T-helper 1 cell treated with Interleukin-12 subunit alpha and Interleukin-12 subunit beta and Interleukin-4 antibody, amounts not matched to agents 30 μg/mL and 1 μg/mL, for 36 hours (primary cell): ENCODE results near the gene KRTAP10-10.
"Not testable (repeated sequence)": the region's sequence is repeated elsewhere in the genome, so short reads cannot be mapped to it uniquely, and the experiment has no call there.

ENCODE experiments used
- H3K27ac Mint-ChIP-seq: one replicate; pipeline ENCODE4 v1.8.0; 2021; ENCODE audit warnings: mild to moderate bottlenecking, mixed read lengths
- H3K27me3 Mint-ChIP-seq: one replicate; pipeline ENCODE4 v1.8.0; 2021; ENCODE audit warnings: low read depth, mixed read lengths
- H3K36me3 Mint-ChIP-seq: one replicate; pipeline ENCODE4 v1.8.0; 2021; ENCODE audit warnings: low read depth, mixed read lengths
- H3K4me1 Mint-ChIP-seq: one replicate; pipeline ENCODE4 v1.8.0; 2021; ENCODE audit warnings: low read depth, mixed read lengths
- H3K4me3 Mint-ChIP-seq: one replicate; pipeline ENCODE4 v1.8.0; 2021; ENCODE audit warnings: mild to moderate bottlenecking, moderate library complexity, mixed read lengths
- H3K9me3 Mint-ChIP-seq: one replicate; pipeline ENCODE4 v1.8.0; 2021; ENCODE audit warnings: mixed read lengths

The KRTAP10-10 gene

DNA sequence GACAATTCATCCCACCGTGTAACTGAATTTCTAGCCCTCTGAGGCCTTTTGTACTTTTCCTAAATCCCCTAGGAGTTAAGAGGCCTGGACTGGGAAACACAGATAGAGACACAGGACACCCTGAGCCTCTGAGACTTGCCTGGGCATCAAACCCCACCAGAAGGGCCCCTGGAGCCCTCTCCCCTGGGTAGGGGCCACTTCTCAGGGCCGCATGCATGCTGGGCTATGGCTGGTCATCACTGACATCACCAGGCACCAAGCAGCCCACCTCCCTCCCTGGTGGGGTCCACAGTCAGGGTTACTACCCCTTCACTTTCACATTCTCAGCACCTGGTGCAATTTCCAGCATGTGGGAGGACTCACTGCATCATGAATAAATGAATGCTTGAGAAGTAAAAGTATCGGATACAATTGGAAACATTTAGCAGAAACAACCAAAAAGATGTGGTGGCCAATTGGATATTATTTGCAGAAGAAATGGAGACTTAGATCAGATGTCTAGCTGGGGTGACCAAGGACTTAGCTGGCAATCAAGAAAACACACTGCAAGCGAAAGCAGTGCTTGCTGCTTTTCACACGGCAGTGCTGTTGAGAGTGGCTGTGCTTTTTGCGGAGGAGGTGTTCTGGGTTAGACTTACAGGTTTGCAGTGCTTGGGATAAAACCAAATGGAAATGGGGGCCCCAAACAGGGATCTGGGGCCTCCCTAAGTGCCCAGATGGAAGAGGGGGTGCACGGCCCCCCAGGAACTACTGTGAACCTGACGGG lies 37.7 kb upstream of the KRTAP10-10 start:
- Mint-ChIP-seq H3K4me1 (no peaks in the 10 kb centered on the region), H3K36me3 (peaks cover 2% of the 10 kb centered on the region), H3K27me3 (peaks cover 33% of the 10 kb centered on the region), H3K27ac (no peak overlapping the region), H3K4me3 (no peak overlapping the region), H3K9me3 (peaks cover 9% of the 10 kb centered on the region)

DNA sequence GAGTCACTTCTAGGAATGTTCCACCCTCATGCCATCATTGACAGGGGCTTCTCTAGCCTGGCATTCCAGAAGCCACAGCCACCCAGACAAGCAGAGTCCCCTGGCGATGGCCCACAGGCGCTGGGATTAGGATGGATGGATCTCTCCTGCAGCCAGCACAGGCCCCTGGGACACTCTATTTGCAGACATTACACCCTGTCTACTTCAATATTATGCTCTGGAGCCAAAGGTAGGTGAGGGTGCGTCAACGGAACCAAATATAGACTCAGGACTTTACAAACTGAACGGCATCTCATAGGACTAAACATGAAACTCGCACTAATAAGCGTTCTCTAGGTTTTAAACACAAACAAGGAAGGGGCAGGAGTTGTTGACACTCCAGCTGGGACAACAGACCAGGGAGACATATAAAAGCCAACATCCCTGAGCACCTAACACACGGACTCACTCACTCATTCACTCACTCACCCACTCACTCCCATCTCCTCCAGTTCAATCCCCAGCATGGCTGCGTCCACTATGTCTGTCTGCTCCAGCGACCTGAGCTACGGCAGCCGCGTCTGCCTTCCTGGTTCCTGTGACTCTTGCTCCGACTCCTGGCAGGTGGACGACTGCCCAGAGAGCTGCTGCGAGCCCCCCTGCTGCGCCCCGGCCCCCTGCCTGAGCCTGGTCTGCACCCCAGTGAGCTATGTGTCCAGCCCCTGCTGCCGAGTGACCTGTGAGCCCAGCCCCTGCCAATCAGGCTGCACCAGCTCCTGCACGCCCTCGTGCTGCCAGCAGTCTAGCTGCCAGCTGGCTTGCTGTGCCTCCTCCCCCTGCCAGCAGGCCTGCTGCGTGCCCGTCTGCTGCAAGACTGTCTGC lies 36.8 kb upstream of the KRTAP10-10 start, which contains the start of gene KRTAP10-7:
TSS of gene KRTAP10-7 (plus strand) at position 480 of the 861 bp plus-strand sequence. CDS start at position 505, 25 bp downstream.
- not testable (repeated sequence) for H3K4me3 Mint-ChIP-seq

DNA sequence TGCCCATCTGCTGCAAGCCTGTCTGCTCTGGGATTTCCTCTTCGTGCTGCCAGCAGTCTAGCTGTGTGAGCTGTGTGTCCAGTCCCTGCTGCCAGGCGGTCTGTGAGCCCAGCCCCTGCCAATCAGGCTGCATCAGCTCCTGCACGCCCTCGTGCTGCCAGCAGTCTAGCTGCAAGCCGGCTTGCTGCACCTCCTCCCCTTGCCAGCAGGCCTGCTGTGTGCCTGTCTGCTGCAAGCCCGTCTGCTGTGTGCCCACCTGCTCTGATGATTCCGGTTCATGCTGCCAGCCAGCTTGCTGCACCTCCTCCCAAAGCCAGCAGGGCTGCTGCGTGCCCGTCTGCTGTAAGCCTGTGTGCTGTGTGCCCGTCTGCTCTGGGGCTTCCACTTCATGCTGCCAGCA lies 36.1 kb upstream of the KRTAP10-10 start:
- Mint-ChIP-seq H3K9me3 (peaks cover 20% of the 10 kb centered on the region), H3K27me3 (peaks cover 41% of the 10 kb centered on the region)
- H3K27ac Mint-ChIP-seq, H3K4me3 Mint-ChIP-seq, H3K36me3 Mint-ChIP-seq, H3K4me1 Mint-ChIP-seq: not testable (repeated sequence)

More for the DNA sequence above, 36.8 kb upstream of the KRTAP10-10 start, which contains the start of gene KRTAP10-7:
- Mint-ChIP-seq H3K27me3 (peaks cover 38% of the 10 kb centered on the region), H3K9me3 (peaks cover 16% of the 10 kb centered on the region)
- H3K36me3 Mint-ChIP-seq, H3K4me1 Mint-ChIP-seq, H3K27ac Mint-ChIP-seq: not testable (repeated sequence)

DNA sequence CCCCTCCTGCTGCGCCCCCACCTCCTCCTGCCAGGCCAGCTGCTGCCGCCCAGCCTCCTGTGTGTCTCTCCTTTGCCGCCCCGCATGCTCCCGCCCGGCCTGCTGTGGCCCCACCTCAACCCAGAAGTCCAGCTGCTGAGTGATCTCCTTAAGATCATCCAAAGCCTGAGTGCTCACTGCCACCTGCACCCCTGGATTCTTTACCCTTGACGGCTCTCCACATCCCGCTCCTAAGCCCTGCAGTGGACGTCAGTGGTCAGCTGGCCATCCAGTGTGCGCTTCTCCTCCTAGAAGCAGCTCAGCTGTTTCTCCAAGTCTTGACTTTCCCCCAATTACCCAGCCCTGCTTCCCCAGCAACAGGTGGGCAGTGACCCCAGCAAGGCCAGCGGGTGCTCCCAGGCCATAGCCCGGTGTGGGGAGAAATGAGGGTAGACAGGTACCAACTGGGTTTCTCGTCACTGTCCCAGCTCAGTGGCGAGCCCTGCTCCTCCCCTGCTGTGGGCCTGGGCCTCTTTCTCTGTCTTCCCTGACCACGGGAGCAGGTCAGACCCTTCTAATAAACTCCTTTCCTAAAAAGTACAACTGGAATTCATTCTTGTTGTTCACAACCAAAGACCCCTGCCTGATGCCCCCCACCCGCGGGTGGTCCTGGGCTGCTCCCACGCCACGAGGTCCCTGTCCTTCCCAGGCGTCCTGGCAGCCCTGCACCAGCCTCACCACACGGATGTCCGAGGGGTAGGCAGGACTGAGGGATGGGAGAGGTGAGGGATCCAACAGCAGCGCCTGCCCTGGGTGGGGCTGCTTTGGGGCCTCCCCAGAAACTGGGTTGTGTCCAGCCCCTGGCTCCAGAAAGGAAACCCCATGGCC lies 35.3 kb upstream of the KRTAP10-10 start:
- Mint-ChIP-seq H3K4me3 (no peak overlapping the region), H3K27me3 (peaks cover 42% of the 10 kb centered on the region), H3K36me3 (peaks cover 2% of the 10 kb centered on the region), H3K4me1 (no peaks in the 10 kb centered on the region), H3K9me3 (peaks cover 26% of the 10 kb centered on the region), H3K27ac (no peak overlapping the region)

DNA sequence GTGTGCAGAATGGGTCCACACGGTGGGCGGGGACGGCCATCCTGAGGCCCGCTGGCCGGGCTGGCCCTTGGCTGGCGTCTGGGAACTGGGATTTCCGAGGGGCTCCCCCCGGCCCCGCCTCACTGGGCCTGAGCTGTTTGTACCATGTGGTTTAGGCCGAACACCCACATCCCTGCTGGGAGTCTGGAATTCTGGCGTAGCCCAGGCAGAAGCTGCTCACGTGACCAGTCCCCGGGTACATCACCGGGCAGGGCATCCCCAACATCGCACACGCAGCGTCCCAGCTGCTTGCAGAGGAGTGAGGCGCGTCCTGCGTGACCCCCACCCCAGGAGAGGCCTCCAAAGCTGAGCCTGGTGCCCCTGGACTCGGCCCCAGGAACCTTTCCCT lies 34.7 kb upstream of the KRTAP10-10 start:
- Mint-ChIP-seq H3K4me1 (no peaks in the 10 kb centered on the region), H3K27ac (no peak overlapping the region), H3K9me3 (peaks cover 26% of the 10 kb centered on the region), H3K4me3 (no peak overlapping the region), H3K36me3 (peaks cover 2% of the 10 kb centered on the region), H3K27me3 (peaks cover 37% of the 10 kb centered on the region)

DNA sequence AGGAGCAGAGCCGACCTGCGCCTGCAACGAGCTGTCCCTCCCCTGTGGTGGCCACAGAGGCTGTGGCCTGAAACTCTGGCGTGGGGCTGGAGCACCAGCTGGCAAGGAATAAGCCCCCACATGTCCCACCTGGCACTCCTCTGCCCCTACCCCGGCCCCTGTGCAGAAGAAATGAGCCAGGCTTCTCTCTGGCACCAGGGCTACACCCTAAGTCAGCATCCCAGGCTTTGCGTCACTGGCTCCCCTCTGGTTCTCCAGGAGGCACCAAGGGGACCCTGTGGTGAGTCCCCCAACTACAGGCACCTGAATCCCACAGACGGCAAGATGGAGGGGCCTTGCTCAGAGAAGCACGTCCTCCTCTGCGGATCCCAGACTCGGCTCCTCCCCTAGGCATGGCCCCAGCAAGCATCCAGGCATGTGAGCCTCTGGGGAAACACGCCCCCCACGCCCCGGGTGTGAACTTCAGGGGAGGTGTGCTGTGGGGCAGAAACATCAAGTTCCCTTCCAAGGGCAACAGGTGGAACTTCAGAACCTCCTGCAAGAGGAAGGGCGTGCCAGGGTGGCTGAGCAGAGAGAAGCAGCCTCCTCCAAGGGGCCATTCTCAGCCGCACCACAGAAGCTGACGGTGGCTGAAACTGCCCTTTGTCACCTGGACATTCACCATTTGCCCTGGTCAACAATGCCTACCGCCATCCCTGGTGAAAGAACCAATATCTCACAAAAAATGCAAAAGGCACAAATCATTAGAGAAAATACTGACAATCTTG lies 33.9 kb upstream of the KRTAP10-10 start:
- no peak overlapping the region for H3K27ac Mint-ChIP-seq

DNA sequence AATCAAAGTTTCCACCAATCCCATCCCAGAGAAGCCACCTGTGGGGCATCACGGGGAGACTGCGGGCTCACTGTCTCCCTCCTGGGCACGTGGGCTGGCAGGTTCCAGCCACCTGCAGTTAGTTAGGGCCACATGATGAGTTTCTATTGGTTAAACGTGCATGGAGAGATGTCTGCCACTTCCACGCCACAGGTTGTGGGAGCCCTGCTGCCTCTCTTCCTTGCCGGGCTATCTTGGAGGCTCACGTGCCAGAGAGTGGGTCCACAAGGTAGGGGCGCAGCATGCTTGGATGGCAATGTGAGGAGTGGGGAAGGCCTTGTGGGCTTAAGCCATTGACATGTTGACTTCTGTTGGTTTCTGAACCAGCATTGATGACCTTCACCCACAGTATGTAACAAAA lies 33.2 kb upstream of the KRTAP10-10 start:
- Mint-ChIP-seq H3K27me3 (peaks cover 35% of the 10 kb centered on the region), H3K36me3 (no peaks in the 10 kb centered on the region), H3K4me3 (no peak overlapping the region), H3K9me3 (peaks cover 27% of the 10 kb centered on the region), H3K4me1 (no peaks in the 10 kb centered on the region), H3K27ac (no peak overlapping the region)

More for the DNA sequence above, 33.9 kb upstream of the KRTAP10-10 start:
- Mint-ChIP-seq H3K36me3 (peaks cover 2% of the 10 kb centered on the region), H3K27me3 (peaks cover 39% of the 10 kb centered on the region), H3K4me3 (no peak overlapping the region), H3K9me3 (peaks cover 28% of the 10 kb centered on the region), H3K4me1 (no peaks in the 10 kb centered on the region)

DNA sequence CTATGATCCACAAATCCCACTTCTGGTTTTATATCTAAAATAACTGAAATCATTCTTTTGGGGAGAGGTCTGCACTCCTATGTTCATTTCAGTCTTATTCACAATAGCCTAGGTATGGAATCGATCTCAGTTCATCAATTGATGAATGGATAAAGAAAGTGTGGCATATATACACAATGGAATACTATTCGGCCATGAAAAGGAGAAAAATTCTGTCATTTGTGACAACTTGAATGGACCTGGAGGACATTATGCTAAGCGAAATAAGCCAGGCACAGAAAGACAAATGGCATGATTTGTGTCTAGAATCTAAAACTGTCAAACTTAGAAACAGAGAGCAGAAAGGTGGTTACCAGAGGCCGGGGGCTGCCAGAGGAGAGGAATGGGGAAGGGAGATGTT lies 30.7 kb upstream of the KRTAP10-10 start:
- Mint-ChIP-seq H3K36me3 (peaks cover 7% of the 10 kb centered on the region), H3K4me1 (no peaks in the 10 kb centered on the region), H3K9me3 (peaks cover 53% of the 10 kb centered on the region), H3K4me3 (no peak overlapping the region), H3K27ac (no peak overlapping the region), H3K27me3 (peaks cover 34% of the 10 kb centered on the region)

DNA sequence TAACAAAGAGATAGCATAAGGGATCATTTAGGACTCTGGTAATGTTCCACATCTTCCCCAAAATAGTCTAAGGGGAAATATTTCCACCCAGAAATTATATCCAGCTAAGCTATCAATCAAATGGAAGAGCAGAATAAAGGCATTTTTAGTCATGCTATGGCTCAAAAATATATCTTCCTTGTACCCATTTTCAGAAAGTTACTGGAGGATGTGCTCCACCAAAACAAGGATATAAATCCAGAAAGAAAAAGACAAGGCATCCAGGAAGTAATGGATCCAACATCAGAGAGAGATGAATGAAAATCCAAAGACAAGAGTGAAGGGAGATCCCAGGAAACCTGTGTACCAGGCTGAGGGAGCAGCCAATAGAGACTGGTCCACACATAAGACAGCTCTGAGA lies 28.0 kb upstream of the KRTAP10-10 start:
- peaks cover 29% of the 10 kb centered on the region for H3K27me3 Mint-ChIP-seq
- H3K27ac Mint-ChIP-seq = no peak overlapping the region
- no peak overlapping the region for H3K4me3 Mint-ChIP-seq
- peaks cover 8% of the 10 kb centered on the region for H3K36me3 Mint-ChIP-seq
- H3K9me3 Mint-ChIP-seq = peaks cover 53% of the 10 kb centered on the region
- H3K4me1 Mint-ChIP-seq = no peaks in the 10 kb centered on the region

DNA sequence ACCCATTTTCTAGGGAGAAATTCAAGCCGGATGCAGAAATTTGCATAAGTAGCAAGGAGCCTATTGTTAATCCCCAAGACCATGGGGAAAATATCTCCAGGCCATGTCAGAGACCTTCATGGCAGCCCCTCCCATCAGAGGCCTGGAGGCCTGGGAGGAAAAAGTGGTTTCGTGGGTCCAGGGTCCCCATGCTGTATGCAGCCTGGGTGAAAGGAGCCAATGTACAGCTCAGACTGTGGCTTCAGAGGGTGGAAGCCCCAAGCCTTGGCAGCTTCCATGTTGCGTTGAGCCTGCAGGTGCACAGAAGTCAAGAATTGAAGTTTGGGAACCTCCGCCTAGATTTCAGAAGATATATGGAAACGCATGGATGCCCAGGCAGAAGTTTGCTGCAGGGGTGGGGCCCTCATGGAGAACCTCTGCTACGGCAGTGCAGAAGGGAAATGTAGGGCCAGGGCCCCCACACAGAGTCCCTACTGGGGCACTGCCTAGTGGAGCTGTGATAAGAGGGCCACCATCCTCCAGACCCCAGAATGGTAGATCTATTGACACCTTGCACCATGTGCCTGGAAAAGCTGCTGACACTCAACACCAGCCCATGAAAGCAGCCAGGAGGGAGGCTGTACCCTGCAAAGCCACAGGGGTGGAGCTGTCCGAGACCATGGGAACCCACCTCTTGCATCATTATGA lies 26.9 kb upstream of the KRTAP10-10 start:
- not testable (repeated sequence) for H3K27ac Mint-ChIP-seq, H3K36me3 Mint-ChIP-seq, H3K4me1 Mint-ChIP-seq, H3K4me3 Mint-ChIP-seq
- H3K27me3 Mint-ChIP-seq = peaks cover 18% of the 10 kb centered on the region
- H3K9me3 Mint-ChIP-seq = peaks cover 44% of the 10 kb centered on the region

DNA sequence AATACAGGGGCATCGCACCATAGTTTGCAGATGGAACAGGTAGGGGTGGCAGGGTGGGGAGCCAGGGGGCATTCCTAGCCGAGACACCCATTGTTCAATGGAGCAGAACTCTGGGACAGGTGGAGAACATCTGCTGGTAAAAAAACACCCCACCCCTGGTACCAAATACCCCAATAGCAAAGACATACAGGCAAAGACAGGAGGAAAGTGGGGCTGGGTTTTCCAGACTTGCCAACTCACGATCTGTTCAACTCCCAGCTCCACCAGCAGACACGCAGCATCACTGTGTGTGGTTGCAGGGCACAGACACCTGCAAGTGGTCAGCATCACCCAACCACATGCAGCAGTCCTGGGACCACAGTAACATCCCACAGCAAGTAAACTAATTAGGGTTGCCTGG lies 25.6 kb upstream of the KRTAP10-10 start:
- Mint-ChIP-seq H3K9me3 (peaks cover 35% of the 10 kb centered on the region), H3K27me3 (peaks cover 10% of the 10 kb centered on the region), H3K4me3 (no peak overlapping the region), H3K4me1 (peaks cover 6% of the 10 kb centered on the region), H3K27ac (no peak overlapping the region), H3K36me3 (peaks cover 8% of the 10 kb centered on the region)

DNA sequence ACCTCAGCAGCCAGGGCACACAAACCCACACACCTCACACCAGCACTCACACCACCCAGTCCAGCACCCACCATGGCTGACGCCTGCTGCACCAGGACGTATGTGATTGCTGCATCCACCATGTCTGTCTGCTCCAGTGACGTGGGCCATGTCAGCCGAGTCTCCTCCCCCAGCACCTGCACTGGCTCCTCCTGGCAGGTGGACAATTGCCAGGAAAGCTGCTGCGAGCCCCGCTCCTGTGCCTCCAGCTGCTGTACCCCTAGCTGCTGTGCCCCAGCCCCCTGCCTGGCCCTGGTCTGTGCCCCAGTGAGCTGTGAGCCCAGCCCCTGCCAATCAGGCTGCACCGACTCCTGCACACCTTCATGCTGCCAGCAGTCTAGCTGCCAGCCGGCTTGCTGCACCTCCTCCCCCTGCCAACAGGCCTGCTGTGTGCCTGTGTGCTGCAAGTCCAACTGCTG lies 25.1 kb upstream of the KRTAP10-10 start, which contains the start of gene KRTAP10-8:
TSS of gene KRTAP10-8 (plus strand) at position 51 of the 458 bp plus-strand sequence. CDS start at position 73, 22 bp downstream.
- Mint-ChIP-seq H3K36me3 (peaks cover 8% of the 10 kb centered on the region), H3K9me3 (peaks cover 34% of the 10 kb centered on the region), H3K27ac (peak within 1 kb of the TSS; percentile 49), H3K4me3 (no peak within 1 kb of the TSS), H3K27me3 (peaks cover 9% of the 10 kb centered on the region), H3K4me1 (peaks cover 6% of the 10 kb centered on the region)

DNA sequence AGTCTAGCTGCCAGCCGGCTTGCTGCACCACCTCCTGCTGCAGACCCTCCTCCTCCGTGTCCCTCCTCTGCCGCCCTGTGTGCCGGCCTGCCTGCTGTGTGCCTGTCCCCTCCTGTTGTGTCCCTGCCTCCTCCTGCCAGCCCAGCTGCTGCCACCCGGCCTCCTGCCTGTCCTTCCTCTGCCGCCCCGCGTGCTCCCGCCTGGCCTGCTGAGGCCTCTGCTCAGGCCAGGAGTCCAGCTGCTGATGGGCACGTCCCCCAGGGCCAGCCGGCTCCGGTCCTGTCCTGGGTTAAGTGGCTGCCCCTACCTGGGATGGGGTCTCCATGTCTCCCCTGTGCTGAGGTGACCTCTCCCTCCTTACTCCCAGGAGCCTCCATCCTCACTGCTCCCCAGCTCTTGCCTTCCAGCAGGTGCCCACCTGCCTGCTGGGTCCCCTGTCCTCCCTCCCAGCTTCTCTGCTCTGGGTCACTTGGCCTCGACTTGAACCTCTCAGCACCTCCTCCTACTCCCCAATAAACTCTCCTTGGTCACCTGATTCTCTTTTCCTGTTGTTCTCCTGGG lies 24.4 kb upstream of the KRTAP10-10 start:
- peaks cover 34% of the 10 kb centered on the region for H3K9me3 Mint-ChIP-seq
- H3K4me3 Mint-ChIP-seq = no peak overlapping the region
- peaks cover 6% of the 10 kb centered on the region for H3K4me1 Mint-ChIP-seq
- H3K27me3 Mint-ChIP-seq = peaks cover 7% of the 10 kb centered on the region
- H3K27ac Mint-ChIP-seq = peak overlapping the region; percentile 49
- peaks cover 8% of the 10 kb centered on the region for H3K36me3 Mint-ChIP-seq
